Ovary (tissue), 10 donors: ENCODE data around the gene REELD1. TPM values are rescaled to one million over a fixed set of nuclear protein-coding genes. Genes with fewer than 3 reads are reported as not detected.

Source experiments
- DNase-seq, 5 donors: peaks; one replicate each; pipeline ENCODE4 v3.0.0-alpha.2; 2019 to 2020
- H3K27ac ChIP-seq, 2 donors: fragments of 200-600 bp; one replicate each; pipeline versions ENCODE4 v1.5.1 to v1.8.0; 2019 to 2022
- H3K27me3 ChIP-seq: fragments of 200-600 bp; one replicate; pipeline ENCODE4 v1.8.0; 2022
- H3K36me3 ChIP-seq: fragments of 200-600 bp; sonication (generic); one replicate; pipeline ENCODE4 v1.5.1; 2019
- H3K4me1 ChIP-seq: one replicate; pipeline ENCODE4 v1.8.1; 2013; ENCODE audit warnings: mild to moderate bottlenecking, moderate library complexity; ENCODE audit not compliant: insufficient read depth
- H3K4me3 ChIP-seq: fragments of 200-600 bp; sonication (generic); one replicate; pipeline ENCODE4 v1.5.1; 2017
- H3K9me3 ChIP-seq, 2 donors: fragments of 200-600 bp in 1 of 2; sonication (generic) in 1 of 2; one replicate each; pipeline versions ENCODE4 v1.5.1 to v1.8.1; 2013 to 2019; ENCODE audit warnings: mild to moderate bottlenecking in 1 of 2, moderate library complexity in 1 of 2
- CTCF ChIP-seq, 3 donors: fragments of 450-650 bp in 2 of 3; fragments of 200-600 bp in 1 of 3; IDR thresholded peaks; one replicate each; pipeline versions ENCODE4 v1.5.1 to v1.8.0; 2016 to 2022; ENCODE audit warnings: antibody characterized with exemption in 3 of 3, mild to moderate bottlenecking in 1 of 3
- EP300 ChIP-seq: sonication (generic); formaldehyde crosslinking; IDR thresholded peaks from one replicate; pipeline ENCODE4 v1.6.1; 2017; ENCODE audit warnings: antibody characterized with exemption
- POLR2A ChIP-seq: fragments of 450-650 bp; IDR thresholded peaks from one replicate; pipeline ENCODE4 v1.6.1; 2017; ENCODE audit warnings: antibody characterized with exemption, mild to moderate bottlenecking, moderate library complexity
- WGBS, 3 donors: extraction: QIAGEN DNeasy Blood & Tissue Kit in 1 of 3; methylation state at CpG; one replicate each; pipeline versions ENCODE4 v1.1.5 to v1.1.7; 2013 to 2017; 5-methylcytosine and 5-hydroxymethylcytosine counted together
- intact Hi-C, 4 donors: fragments of 100-400 bp; cut with DNase I; formaldehyde crosslinking; loops; one replicate each; pipeline versions ENCODE4 v1.11.0 to v1.15.1; 2022 to 2023
- long read RNA-seq, 3 donors: library from polyadenylated mRNA in 2 of 3; unstranded in 2 of 3; transcript quantifications; one replicate each; pipeline ENCODE4 v2.0.0 and lab custom pipeline, GENCODE V29; 2021 to 2026
- polyA plus RNA-seq, 2 donors: library from polyadenylated mRNA; stranded (reverse); fragments of 200-250 nt in 1 of 2; fragments of 350-450 nt in 1 of 2; fragmentation: Illumina TruSeq in 1 of 2; extraction: RNeasy Lipid Tissue Mini Kit (QIAGEN cat#74804) in 1 of 2; gene quantifications; one replicate each; pipeline ENCODE4 v1.2.3, GENCODE V29; 2013 to 2014
- total RNA-seq, 7 donors: library from RNA; depleted of rRNA in 2 of 7; stranded (reverse); fragments of >200 nt in 2 of 7; fragmentation: NEBNext Ultra II Directional in 3 of 7; extraction: Animal tissue kit (Norgen Biotek cat#: 25700) in 3 of 7; gene quantifications; one replicate each; pipeline versions ENCODE4 v1.1.0 to v1.2.4, GENCODE V29; 2016 to 2023
- donor health status: DM: no; HTN: no; CAD: no; lungs with moderate emphysema.
- donor health status: DM: no; HTN: no; CAD: no.
- donor health status: Bipolar disorder and iron deficiency.
- donor health status: DM: yes; HTN: yes; CAD: no.
- donor health status: DM: no; HTN: no; CAD: no.
- donor health status: DM: yes; HTN: yes; CAD: no.

Gene REELD1
- under 1 TPM in 4 of 7 donors, not detected in 3; 0.15 to 0.95 (median 0.38) TPM for total RNA-seq
- polyA plus RNA-seq = not detected
- long read RNA-seq, donor 1 = 0 reads
- long read RNA-seq, donor 2 = 0 reads
- long read RNA-seq, donor 3 = 0 reads

GRCh38 chr4:146214238-146214637, at the start of gene REELD1:
Gene REELD1 (plus strand): TSS chr4:146214538. CDS start chr4:146216953, 2,415 bp downstream.
- no peak for DNase-seq
- Histone ChIP-seq H3K27ac (no peak within 1 kb of the TSS), H3K4me3 (no peak within 1 kb of the TSS), H3K27me3 (no peaks in the 10 kb centered on the region), H3K9me3 (no peaks in the 10 kb centered on the region), H3K36me3 (no peaks in the 10 kb centered on the region), H3K4me1 (peaks cover 2% of the 10 kb centered on the region)
- intact Hi-C loops = no loop called here
- WGBS, 3 donors = 76 to 93% (median 89%) methylated on average over 5 of the region's 5 CpGs
- TF ChIP-seq POLR2A (no peak), EP300 (no peak), CTCF (IDR thresholded peaks at IDR 0.05) (no peak)

- Histone ChIP-seq H3K9me3 (no peaks in the 10 kb centered on the region), H3K27ac (no peak overlapping the region), H3K4me3 (no peak overlapping the region), H3K27me3 (no peaks in the 10 kb centered on the region), H3K4me1 (no peaks in the 10 kb centered on the region), H3K36me3 (no peaks in the 10 kb centered on the region)
- intact Hi-C loops = no loop called here
- no peak for TF ChIP-seq EP300
- no peak for TF ChIP-seq CTCF (IDR thresholded peaks at IDR 0.05)
- TF ChIP-seq POLR2A = no peak
- no peak for DNase-seq
- 64 to 70% (median 68%) methylated on average over 1 of the region's 1 CpG for WGBS, 3 donors
These were observed 49.1 kb upstream of the REELD1 start for GRCh38 chr4:146165221-146165620.

- Histone ChIP-seq H3K9me3 (no peaks in the 10 kb centered on the region), H3K4me1 (no peaks in the 10 kb centered on the region), H3K27me3 (no peaks in the 10 kb centered on the region), H3K27ac (no peak overlapping the region), H3K4me3 (no peak overlapping the region), H3K36me3 (no peaks in the 10 kb centered on the region)
- no peak for DNase-seq
- TF ChIP-seq CTCF (IDR thresholded peaks at IDR 0.05) (no peak), POLR2A (no peak), EP300 (no peak)
- intact Hi-C loops = no loop called here
These were observed 48.5 kb upstream of the REELD1 start for GRCh38 chr4:146165840-146166239.

- H3K4me3 ChIP-seq = no peak overlapping the region
- no peaks in the 10 kb centered on the region for H3K27me3 ChIP-seq
- no peak for DNase-seq
- 71 to 83% (median 81%) methylated on average over 3 of the region's 3 CpGs for WGBS, 3 donors
- no peaks in the 10 kb centered on the region for H3K4me1 ChIP-seq
- no peak overlapping the region for H3K27ac ChIP-seq
- intact Hi-C loops = no loop called here
- H3K9me3 ChIP-seq = no peaks in the 10 kb centered on the region
- H3K36me3 ChIP-seq = no peaks in the 10 kb centered on the region
- no peak for TF ChIP-seq POLR2A
- TF ChIP-seq EP300 = no peak
- no peak for TF ChIP-seq CTCF (IDR thresholded peaks at IDR 0.05)
These were observed 44.2 kb upstream of the REELD1 start for GRCh38 chr4:146170149-146170548.
